Spleen (tissue), 11 donors: ENCODE measurements around the gene RNF222. TPM values are rescaled to one million over a fixed set of nuclear protein-coding genes. Genes with fewer than 3 reads are reported as not detected.
A peak's percentile ranks its signal among the peaks of the same experiment; 100 is the strongest.

Experiments
- DNase-seq: peaks from one replicate; pipeline ENCODE4 v3.0.0-alpha.2; 2020
- H3K27ac ChIP-seq, 8 donors: fragments of 200-600 bp; sonication (generic) in 7 of 8; 1 replicate in 4 of 8; 2 replicates in 4 of 8; pipeline versions ENCODE4 v1.5.0 to v1.8.0; 2016 to 2021; ENCODE audit warnings: inconsistent platforms in 4 of 8, mild to moderate bottlenecking in 4 of 8, moderate library complexity in 1 of 8
- H3K27me3 ChIP-seq, 7 donors: fragments of 200-600 bp; sonication (generic) in 6 of 7; replicated peaks in 1 of 7; 1 replicate in 4 of 7; 2 replicates in 3 of 7; pipeline versions ENCODE4 v1.5.0 to v1.8.0; 2016 to 2021; ENCODE audit warnings: inconsistent platforms in 3 of 7, mild to moderate bottlenecking in 1 of 7
- H3K36me3 ChIP-seq, 6 donors: fragments of 200-600 bp; sonication (generic) in 5 of 6; 1 replicate in 4 of 6; 2 replicates in 2 of 6; pipeline versions ENCODE4 v1.5.0 to v1.8.0; 2016 to 2021; ENCODE audit warnings: inconsistent platforms in 2 of 6
- H3K4me1 ChIP-seq, 6 donors: fragments of 200-600 bp; sonication (generic) in 5 of 6; 1 replicate in 3 of 6; 2 replicates in 3 of 6; pipeline versions ENCODE4 v1.5.0 to v1.8.0; 2016 to 2021; ENCODE audit warnings: inconsistent platforms in 3 of 6
- H3K4me3 ChIP-seq, 8 donors: fragments of 200-600 bp; sonication (generic) in 7 of 8; 1 replicate in 4 of 8; 2 replicates in 4 of 8; pipeline versions ENCODE4 v1.5.0 to v1.8.0; 2016 to 2021; ENCODE audit warnings: inconsistent platforms in 4 of 8, mild to moderate bottlenecking in 4 of 8, moderate library complexity in 2 of 8
- H3K9me3 ChIP-seq, 8 donors: fragments of 200-600 bp; sonication (generic) in 7 of 8; 1 replicate in 4 of 8; 2 replicates in 4 of 8; pipeline versions ENCODE4 v1.5.0 to v1.8.0; 2016 to 2021; ENCODE audit warnings: inconsistent platforms in 4 of 8
- POLR2A ChIP-seq, 3 donors: fragments of 450-650 bp; IDR thresholded peaks; one replicate each; pipeline ENCODE4 v1.5.1; 2017; ENCODE audit warnings: antibody characterized with exemption in 3 of 3, mild to moderate bottlenecking in 1 of 3
- POLR2AphosphoS5 ChIP-seq, 3 donors: sonication (generic); formaldehyde crosslinking; IDR thresholded peaks; one replicate each; pipeline ENCODE4 v1.5.1; 2017; ENCODE audit warnings: antibody characterized with exemption in 3 of 3
- WGBS, 5 donors: extraction: QIAGEN DNeasy Blood & Tissue Kit in 3 of 5; methylation state at CpG; one replicate each; pipeline versions ENCODE4 v1.1.5 to v1.1.7; 2013 to 2018; 5-methylcytosine and 5-hydroxymethylcytosine counted together
- intact Hi-C: fragments of 100-400 bp; cut with DNase I; formaldehyde crosslinking; loops from one replicate; pipeline ENCODE4 v1.15.0; 2023; ENCODE audit warnings: low total_unique reads
- polyA plus RNA-seq, 3 donors: library from polyadenylated mRNA; stranded (reverse); fragments of 200-250 nt; gene quantifications; one replicate each; pipeline ENCODE4 v1.2.1, GENCODE V29; 2013
- total RNA-seq, 7 donors: library from RNA; depleted of rRNA in 3 of 7; stranded (reverse); fragments of >200 nt in 3 of 7; fragmentation: NEBNext Ultra II Directional in 4 of 7; extraction: Animal tissue kit (Norgen Biotek cat#: 25700) in 4 of 7; gene quantifications; one replicate each; pipeline versions ENCODE4 v1.1.0 to v1.2.1, GENCODE V29; 2016 to 2021
- TF ChIP-seq, protein P1 (sequence below), 11 experiments: fragments of 200-600 bp in 7 of 11; fragments of 450-650 bp in 4 of 11; sonication (generic) in 4 of 11; IDR thresholded peaks in 8 of 11; conservative IDR thresholded peaks in 3 of 11; 1 replicate in 7 of 11; 2 replicates in 4 of 11; pipeline versions ENCODE4 v1.4.0 to v1.8.0; 2016 to 2021; ENCODE audit warnings: antibody characterized with exemption in 11 of 11, inconsistent platforms in 4 of 11, mild to moderate bottlenecking in 1 of 11
- donor health status: healthy with polysubstance abuse.
- donor health status: DM: no; HTN: no; CAD: no; lungs with moderate emphysema.
- donor health status: DM: no; HTN: no; CAD: no.
- donor health status: Bipolar disorder and iron deficiency.
- donor health status: healthy.
- donor health status: DM: no; HTN: no; CAD: no.
- donor health status: DM: yes; HTN: yes; CAD: no.

The RNF222 gene
- total and polyA plus RNA-seq, 10 donors: 0.03 to 0.05 TPM; not detected in 8

DNA sequence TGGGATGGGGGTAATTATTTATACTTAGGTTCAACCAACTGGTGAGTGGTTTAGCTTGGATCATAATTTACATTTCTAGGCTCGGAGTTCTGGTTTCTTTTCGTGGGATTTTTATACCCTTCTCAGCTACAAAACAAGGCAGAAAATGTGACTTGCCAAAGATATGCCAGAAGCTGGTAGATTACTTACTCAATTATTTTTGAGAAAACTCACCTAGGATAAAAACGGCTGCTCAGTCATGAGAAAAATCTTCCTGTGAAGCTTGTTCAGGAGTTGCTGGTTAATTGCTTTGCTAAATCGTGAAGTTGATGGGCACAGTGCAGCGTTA lies 39.2 kb upstream of the RNF222 start:
- Histone ChIP-seq H3K4me1 (peaks cover 20 to 61% (median 46%) of the 10 kb centered on the region in 6 donors), H3K27ac (peak overlapping the region; percentile 98 to 100 (median 100)), H3K36me3 (peaks cover 0 to 29% (median 0%) of the 10 kb centered on the region in 6 donors), H3K9me3 (no peaks in the 10 kb centered on the region), H3K4me3 (peak overlapping the region; percentile 61 to 95 (median 77)), H3K27me3 (no peaks in the 10 kb centered on the region)
- no peak for DNase-seq
- intact Hi-C loops: no loop called here
- TF ChIP-seq POLR2A (IDR thresholded peaks at IDR 0.05) (no peak), POLR2AphosphoS5 (IDR thresholded peaks at IDR 0.05) (no peak)
- TF ChIP-seq, protein P1, sequence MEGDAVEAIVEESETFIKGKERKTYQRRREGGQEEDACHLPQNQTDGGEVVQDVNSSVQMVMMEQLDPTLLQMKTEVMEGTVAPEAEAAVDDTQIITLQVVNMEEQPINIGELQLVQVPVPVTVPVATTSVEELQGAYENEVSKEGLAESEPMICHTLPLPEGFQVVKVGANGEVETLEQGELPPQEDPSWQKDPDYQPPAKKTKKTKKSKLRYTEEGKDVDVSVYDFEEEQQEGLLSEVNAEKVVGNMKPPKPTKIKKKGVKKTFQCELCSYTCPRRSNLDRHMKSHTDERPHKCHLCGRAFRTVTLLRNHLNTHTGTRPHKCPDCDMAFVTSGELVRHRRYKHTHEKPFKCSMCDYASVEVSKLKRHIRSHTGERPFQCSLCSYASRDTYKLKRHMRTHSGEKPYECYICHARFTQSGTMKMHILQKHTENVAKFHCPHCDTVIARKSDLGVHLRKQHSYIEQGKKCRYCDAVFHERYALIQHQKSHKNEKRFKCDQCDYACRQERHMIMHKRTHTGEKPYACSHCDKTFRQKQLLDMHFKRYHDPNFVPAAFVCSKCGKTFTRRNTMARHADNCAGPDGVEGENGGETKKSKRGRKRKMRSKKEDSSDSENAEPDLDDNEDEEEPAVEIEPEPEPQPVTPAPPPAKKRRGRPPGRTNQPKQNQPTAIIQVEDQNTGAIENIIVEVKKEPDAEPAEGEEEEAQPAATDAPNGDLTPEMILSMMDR (IDR thresholded peaks at IDR 0.05 in 8 of 11, conservative IDR thresholded peaks at IDR 0.05 in 3 of 11): no peak
- WGBS, 5 donors: 14 to 26% (median 20%) methylated on average over 5 of the region's 5 CpGs

DNA sequence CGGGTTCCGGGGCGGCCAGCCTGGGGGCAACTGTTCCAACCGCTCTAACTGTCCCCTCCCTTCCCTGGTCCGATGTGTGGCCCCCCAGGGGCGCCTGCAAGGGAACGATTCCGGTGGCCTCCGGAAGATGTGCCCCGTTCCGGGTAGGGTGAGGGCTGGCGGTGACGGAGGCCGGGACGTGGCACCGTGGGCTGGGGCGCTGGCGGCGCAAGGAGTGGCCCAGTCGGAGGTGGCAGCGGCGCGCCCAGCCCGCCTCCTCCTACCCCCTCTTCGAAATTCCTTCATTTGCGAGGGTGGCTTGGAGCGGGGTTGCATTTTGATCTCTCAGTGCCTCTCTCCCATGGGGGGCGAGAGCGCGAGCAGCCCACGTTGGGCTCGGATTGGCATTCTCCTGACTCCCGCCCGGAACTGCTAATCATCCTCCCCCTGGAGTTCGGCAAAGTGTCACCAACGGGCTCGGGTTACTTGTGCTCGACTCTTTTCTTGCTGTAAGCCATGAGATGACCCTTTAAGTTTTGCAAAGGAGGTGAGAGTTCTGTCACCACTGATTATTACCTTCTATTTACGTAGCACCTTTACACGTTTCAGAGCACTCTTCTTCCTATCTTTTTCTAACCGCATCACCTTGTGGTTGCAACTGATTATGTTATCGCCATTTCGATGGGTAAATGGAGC lies 38.7 kb upstream of the RNF222 start:
- Histone ChIP-seq H3K4me1 (peaks cover 16 to 56% (median 41%) of the 10 kb centered on the region in 6 donors), H3K27ac (peak overlapping the region; percentile 98 to 100 (median 100)), H3K4me3 (peak overlapping the region; percentile 61 to 95 (median 77)), H3K9me3 (no peaks in the 10 kb centered on the region), H3K27me3 (no peaks in the 10 kb centered on the region), H3K36me3 (peaks cover 0 to 29% (median 0%) of the 10 kb centered on the region in 6 donors)
- TF ChIP-seq, protein P1 (IDR thresholded peaks at IDR 0.05 in 8 of 11, conservative IDR thresholded peaks at IDR 0.05 in 3 of 11): peak in 1 of 11 experiments; percentile 18
- no peak for TF ChIP-seq POLR2AphosphoS5 (IDR thresholded peaks at IDR 0.05)
- intact Hi-C loops: no loop called here
- 0 to 2% (median 1%) methylated on average over 30 to 43 of the region's 43 CpGs for WGBS, 5 donors
- peak; percentile 95 for DNase-seq

DNA sequence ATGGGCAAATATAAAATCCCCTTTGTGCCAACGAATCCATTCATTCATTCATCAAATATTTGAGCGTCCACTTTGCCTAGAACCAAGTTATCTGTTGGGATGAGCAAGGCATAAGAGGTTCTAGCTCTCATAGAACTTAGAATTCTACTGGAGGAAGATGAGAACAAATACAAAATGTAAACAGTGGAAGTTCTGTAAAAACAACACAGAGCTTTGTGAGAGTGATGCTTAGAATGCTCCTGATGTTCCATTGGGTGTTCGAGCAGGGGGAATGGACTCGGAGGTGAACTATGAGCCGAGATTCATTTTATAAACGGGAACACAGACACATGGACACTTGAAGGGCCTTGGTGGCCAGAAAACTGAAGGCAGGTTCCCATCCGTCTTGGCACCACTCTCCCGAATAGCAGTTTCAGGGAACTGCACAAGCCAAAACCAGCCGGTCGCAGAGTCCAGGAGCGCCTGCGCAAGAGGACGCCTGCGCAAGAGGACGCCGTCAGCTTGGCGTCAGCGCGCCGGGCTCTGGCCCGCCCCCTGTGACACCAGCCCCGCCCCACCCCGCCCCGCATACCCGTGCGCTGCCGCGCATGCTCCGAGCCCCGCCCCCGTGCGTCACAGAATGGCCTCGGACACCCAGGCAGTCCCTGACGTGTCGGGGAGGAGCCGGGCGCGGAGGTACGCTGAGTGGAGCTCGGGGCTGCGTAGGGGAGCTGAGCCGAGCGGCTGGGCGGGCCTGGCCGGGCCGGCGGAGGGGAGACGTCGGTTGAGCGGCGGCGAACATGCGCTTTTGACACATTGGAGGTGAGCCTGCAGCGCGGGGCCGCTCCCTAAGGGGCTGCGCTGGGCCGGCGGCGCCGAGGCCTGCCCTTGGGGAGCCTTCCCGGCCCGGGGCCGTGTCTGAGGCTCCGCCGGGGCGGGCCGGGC lies 37.9 kb upstream of the RNF222 start, which contains the start of gene NDEL1:
Gene NDEL1 (plus strand): TSS at position 640 of the 924 bp plus-strand sequence. CDS start 8,388 bp downstream, outside the sequence.
- intact Hi-C loops: no loop called here
- 3 to 17% (median 3%) methylated on average over 10 to 68 of the region's 68 CpGs for WGBS, 5 donors

More for the DNA sequence above, 37.9 kb upstream of the RNF222 start, which contains the start of gene NDEL1:
- Histone ChIP-seq H3K9me3 (no peaks in the 10 kb centered on the region), H3K27me3 (no peaks in the 10 kb centered on the region), H3K27ac (peak within 1 kb of the TSS; percentile 98 to 100 (median 100)), H3K4me1 (peaks cover 16 to 48% (median 34%) of the 10 kb centered on the region in 6 donors), H3K4me3 (peak within 1 kb of the TSS; percentile 61 to 95 (median 77)), H3K36me3 (peaks cover 0 to 24% (median 0%) of the 10 kb centered on the region in 6 donors)
- TF ChIP-seq POLR2AphosphoS5 (IDR thresholded peaks at IDR 0.05) (peak; percentile 100), POLR2A (IDR thresholded peaks at IDR 0.05) (peak; percentile 96 to 99 (median 96))
- TF ChIP-seq, protein P1 (IDR thresholded peaks at IDR 0.05 in 8 of 11, conservative IDR thresholded peaks at IDR 0.05 in 3 of 11): peak in 4 of 11 experiments; percentile 6 to 38 (median 26)
- DNase-seq: peak; percentile 100
